Suprapubic skin (tissue), 4 donors: Measurements from ENCODE around the gene RAB6B.

ENCODE experiments used
- EP300 ChIP-seq: sonication (generic); formaldehyde crosslinking; IDR thresholded peaks from one replicate; pipeline ENCODE4 v1.6.1; 2017; ENCODE audit warnings: antibody characterized with exemption
- POLR2AphosphoS5 ChIP-seq, 3 donors: sonication (generic); formaldehyde crosslinking; IDR thresholded peaks; one replicate each; pipeline ENCODE4 v1.6.1; 2017; ENCODE audit warnings: antibody characterized with exemption in 3 of 3

DNA sequence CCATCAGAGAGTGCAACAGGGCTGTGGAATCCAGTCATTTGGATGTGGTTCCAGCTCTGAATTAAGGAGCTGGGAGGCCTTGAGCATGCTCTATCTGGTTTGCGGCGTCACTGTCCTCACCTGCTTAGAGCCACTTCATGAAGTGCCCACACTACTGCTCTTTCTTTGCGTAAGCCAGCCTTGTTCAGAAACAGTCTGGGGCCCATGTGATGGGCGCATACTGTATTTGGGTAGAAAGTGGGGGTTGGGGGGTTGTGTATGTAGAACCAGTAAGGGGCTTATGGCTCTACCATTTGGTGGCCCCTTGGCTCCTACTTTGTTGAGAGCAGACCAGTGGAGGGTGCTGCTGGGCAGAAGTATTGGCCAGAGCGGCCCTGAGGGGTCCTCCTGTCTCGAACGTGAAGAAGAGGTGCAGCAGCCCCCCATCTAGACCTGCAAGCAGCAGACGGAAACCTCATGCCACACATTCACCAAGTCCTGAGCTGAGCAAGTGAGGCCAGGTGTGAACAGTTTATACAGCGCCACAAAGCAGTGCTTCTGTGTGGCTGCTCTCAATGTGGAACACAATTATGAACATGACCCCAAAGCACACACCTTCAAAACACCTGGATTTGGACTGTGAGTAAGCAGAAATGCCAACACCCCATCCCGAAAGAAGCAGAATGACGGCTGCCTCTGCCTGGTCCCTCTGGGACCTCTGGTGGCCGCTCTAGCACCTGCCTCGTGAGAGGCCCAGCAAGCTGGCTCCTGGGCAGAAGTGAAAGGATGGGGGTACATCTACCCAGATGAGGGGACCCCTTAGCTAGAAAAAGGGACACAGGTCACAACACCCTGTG is 63.5 kb downstream of the RAB6B start:
- no peak for TF ChIP-seq EP300
- TF ChIP-seq POLR2AphosphoS5 (IDR thresholded peaks at IDR 0.05): no peak
